SU-DHL-6 (cell line): ENCODE results near the gene TUBA4B.

Experiments used
- EZH2phosphoT487 ChIP-seq: fragments of 200-600 bp; sonication (generic), shearing (Covaris generic); conservative IDR thresholded peaks from 2 replicates; pipeline ENCODE4 v1.6.1; 2018; ENCODE audit warnings: mild to moderate bottlenecking, antibody characterized with exemption, low read length, moderate library complexity, mixed read lengths
- TF ChIP-seq, protein P1 (sequence below): fragments of 200-600 bp; sonication (generic); IDR thresholded peaks from one replicate; pipeline ENCODE4 v1.5.1; 2017; ENCODE audit warnings: antibody characterized with exemption, mild to moderate bottlenecking, low read length, moderate library complexity; ENCODE audit not compliant: insufficient read depth, poor library complexity, severe bottlenecking

DNA sequence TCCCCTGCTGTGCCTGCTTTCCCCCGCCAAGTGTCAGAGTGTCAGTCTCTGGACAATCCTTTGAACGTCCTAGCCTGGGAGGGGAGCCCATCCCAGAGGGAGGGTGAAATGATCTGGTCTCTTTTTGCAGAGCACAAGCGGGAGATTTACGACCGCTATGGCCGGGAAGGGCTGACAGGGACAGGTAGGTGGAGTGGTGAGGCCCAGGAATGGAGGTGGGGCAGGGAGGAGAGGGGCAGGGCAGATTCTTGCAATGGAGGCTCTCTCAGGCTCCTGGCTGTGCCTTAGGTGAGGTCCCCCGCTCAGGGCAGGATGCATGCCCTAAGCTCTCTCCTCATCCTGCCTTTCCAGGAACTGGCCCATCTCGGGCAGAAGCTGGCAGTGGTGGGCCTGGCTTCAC, 28.5 kb downstream of the TUBA4B start:
- TF ChIP-seq, protein P1, sequence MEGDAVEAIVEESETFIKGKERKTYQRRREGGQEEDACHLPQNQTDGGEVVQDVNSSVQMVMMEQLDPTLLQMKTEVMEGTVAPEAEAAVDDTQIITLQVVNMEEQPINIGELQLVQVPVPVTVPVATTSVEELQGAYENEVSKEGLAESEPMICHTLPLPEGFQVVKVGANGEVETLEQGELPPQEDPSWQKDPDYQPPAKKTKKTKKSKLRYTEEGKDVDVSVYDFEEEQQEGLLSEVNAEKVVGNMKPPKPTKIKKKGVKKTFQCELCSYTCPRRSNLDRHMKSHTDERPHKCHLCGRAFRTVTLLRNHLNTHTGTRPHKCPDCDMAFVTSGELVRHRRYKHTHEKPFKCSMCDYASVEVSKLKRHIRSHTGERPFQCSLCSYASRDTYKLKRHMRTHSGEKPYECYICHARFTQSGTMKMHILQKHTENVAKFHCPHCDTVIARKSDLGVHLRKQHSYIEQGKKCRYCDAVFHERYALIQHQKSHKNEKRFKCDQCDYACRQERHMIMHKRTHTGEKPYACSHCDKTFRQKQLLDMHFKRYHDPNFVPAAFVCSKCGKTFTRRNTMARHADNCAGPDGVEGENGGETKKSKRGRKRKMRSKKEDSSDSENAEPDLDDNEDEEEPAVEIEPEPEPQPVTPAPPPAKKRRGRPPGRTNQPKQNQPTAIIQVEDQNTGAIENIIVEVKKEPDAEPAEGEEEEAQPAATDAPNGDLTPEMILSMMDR: no peak
- TF ChIP-seq EZH2phosphoT487: no peak
